CD14-positive monocyte (primary cell): Measurements from ENCODE around the gene DTNB. TPM values are rescaled to one million over a fixed set of nuclear protein-coding genes. Genes with fewer than 3 reads are reported as not detected.

Experiments used
- DNase-seq, 3 donors: peaks; one replicate each; pipeline ENCODE4 v3.0.0-alpha.2; 2011 to 2022
- H2AFZ ChIP-seq: 2 replicates; pipeline ENCODE4 v1.6.0; 2012; ENCODE audit warnings: mild to moderate bottlenecking, low read depth, low read length, inconsistent platforms; ENCODE audit not compliant: insufficient read depth, poor library complexity, severe bottlenecking
- H3K27ac ChIP-seq, 2 donors: 1 replicate in 1 of 2; 2 replicates in 1 of 2; pipeline ENCODE4 v1.5.1; 2012 to 2013; ENCODE audit warnings: low read length in 2 of 2, control low read depth in 1 of 2, inconsistent platforms in 1 of 2, low read depth in 1 of 2, mild to moderate bottlenecking in 1 of 2
- H3K27me3 ChIP-seq, 2 donors: one replicate each; pipeline versions ENCODE4 v1.6.0 to v1.6.1; 2011 to 2013; ENCODE audit warnings: low read length in 2 of 2; ENCODE audit not compliant: control insufficient read depth in 2 of 2, insufficient read depth in 2 of 2
- H3K36me3 ChIP-seq, 2 donors: replicated peaks in 1 of 2; 1 replicate in 1 of 2; 2 replicates in 1 of 2; pipeline versions ENCODE4 v1.5.1 to v1.6.1; 2012 to 2013; ENCODE audit warnings: low read length in 2 of 2, control low read depth in 1 of 2, inconsistent platforms in 1 of 2, mild to moderate bottlenecking in 1 of 2; ENCODE audit not compliant: insufficient read depth in 2 of 2, control insufficient read depth in 1 of 2
- H3K4me1 ChIP-seq, 2 donors: 1 replicate in 1 of 2; 2 replicates in 1 of 2; pipeline versions ENCODE4 v1.5.1 to v1.6.1; 2012 to 2013; ENCODE audit warnings: low read length in 2 of 2, control low read depth in 1 of 2, inconsistent platforms in 1 of 2, mild to moderate bottlenecking in 1 of 2, moderate library complexity in 1 of 2; ENCODE audit not compliant: insufficient read depth in 2 of 2, control insufficient read depth in 1 of 2
- H3K4me2 ChIP-seq: replicated peaks from 2 replicates; pipeline ENCODE3; 2012; ENCODE audit warnings: low read length, moderate library complexity, mild to moderate bottlenecking; ENCODE audit not compliant: poor library complexity, severe bottlenecking; ENCODE audit errors: extremely low read depth
- H3K4me3 ChIP-seq, 3 experiments: fragments of 200-600 bp in 1 of 3; sonication (generic) in 1 of 3; replicated peaks in 1 of 3; 1 replicate in 2 of 3; 2 replicates in 1 of 3; pipeline ENCODE4 v1.5.1; 2011 to 2013; ENCODE audit warnings: low read length in 3 of 3, mild to moderate bottlenecking in 3 of 3, control low read depth in 2 of 3, low read depth in 2 of 3, inconsistent platforms in 1 of 3, moderate library complexity in 1 of 3
- H3K79me2 ChIP-seq: 2 replicates; pipeline ENCODE4 v1.6.0; 2012; ENCODE audit warnings: mild to moderate bottlenecking, control low read depth, inconsistent platforms, low read length, moderate library complexity; ENCODE audit not compliant: insufficient read depth
- H3K9ac ChIP-seq: 2 replicates; pipeline ENCODE4 v1.6.0; 2017; ENCODE audit warnings: low read length, mild to moderate bottlenecking; ENCODE audit not compliant: insufficient read depth, poor library complexity, severe bottlenecking
- H3K9me3 ChIP-seq, 2 donors: replicated peaks in 1 of 2; 1 replicate in 1 of 2; 2 replicates in 1 of 2; pipeline versions ENCODE4 v1.5.1 to v1.6.1; 2012 to 2013; ENCODE audit warnings: low read length in 2 of 2, control low read depth in 1 of 2; ENCODE audit not compliant: control insufficient read depth in 1 of 2, insufficient read depth in 1 of 2
- H4K20me1 ChIP-seq: 2 replicates; pipeline ENCODE4 v1.6.0; 2012; ENCODE audit warnings: mild to moderate bottlenecking, low read length, control low read depth, moderate library complexity; ENCODE audit not compliant: insufficient read depth
- H3K27ac Mint-ChIP-seq, 7 donors: one replicate each; pipeline ENCODE4 v1.8.0; 2020; ENCODE audit warnings: mild to moderate bottlenecking in 7 of 7, mixed read lengths in 7 of 7, moderate library complexity in 6 of 7, inconsistent platforms in 2 of 7
- H3K27me3 Mint-ChIP-seq, 3 donors: one replicate each; pipeline ENCODE4 v1.8.0; 2021 to 2022; ENCODE audit warnings: low read depth in 3 of 3, mild to moderate bottlenecking in 3 of 3, mixed read lengths in 3 of 3, moderate library complexity in 3 of 3, inconsistent platforms in 1 of 3
- H3K36me3 Mint-ChIP-seq, 2 donors: one replicate each; pipeline ENCODE4 v1.8.0; 2020; ENCODE audit warnings: mixed read lengths in 2 of 2, inconsistent platforms in 1 of 2, mild to moderate bottlenecking in 1 of 2
- H3K4me1 Mint-ChIP-seq: one replicate; pipeline ENCODE4 v1.8.0; 2020; ENCODE audit warnings: mild to moderate bottlenecking, mixed read lengths
- H3K4me3 Mint-ChIP-seq, 2 donors: one replicate each; pipeline ENCODE4 v1.8.0; 2020; ENCODE audit warnings: mild to moderate bottlenecking in 2 of 2, mixed read lengths in 2 of 2, moderate library complexity in 1 of 2
- H3K9me3 Mint-ChIP-seq, 7 donors: one replicate each; pipeline ENCODE4 v1.8.0; 2020 to 2022; ENCODE audit warnings: mixed read lengths in 7 of 7, mild to moderate bottlenecking in 6 of 7, moderate library complexity in 6 of 7, inconsistent platforms in 2 of 7
- CTCF ChIP-seq: fragments of 200-600 bp; IDR thresholded peaks from one replicate; pipeline ENCODE4 v1.8.0; 2022; ENCODE audit warnings: antibody characterized with exemption, mild to moderate bottlenecking
- whole genome bisulfite sequencing: methylation state at CpG from one replicate; pipeline ENCODE4 v1.1.5; 2013; ENCODE audit warnings: missing lambda C conversion rate; ENCODE audit not compliant: insufficient coverage; 5-methylcytosine and 5-hydroxymethylcytosine counted together
- intact Hi-C, 2 donors: fragments of 100-400 bp; cut with micrococcal nuclease; formaldehyde crosslinking; loops; one replicate each; pipeline versions ENCODE4 v1.15.0 to v1.15.1; 2023
- polyA plus RNA-seq, 3 donors: library from polyadenylated mRNA; depleted of rRNA in 1 of 3; unstranded in 2 of 3; stranded (reverse) in 1 of 3; fragments of 300-500 nt in 2 of 3; fragments of >200 nt in 1 of 3; fragmentation: Illumina TruSeq in 2 of 3; gene quantifications; 1 replicate in 2 of 3; 2 replicates in 1 of 3; pipeline ENCODE4 v1.2.3, GENCODE V29; 2012 to 2021

DTNB gene
- polyA plus RNA-seq, 3 donors = 3.0 to 4.2 (median 3.3) TPM

GRCh38 chr2:25402477-25402876 lies 270.9 kb downstream of the DTNB start:
- Mint-ChIP-seq H3K4me3 (no peak overlapping the region), H3K9me3 (no peaks in the 10 kb centered on the region), H3K4me1 (peaks cover 3% of the 10 kb centered on the region), H3K27ac (peak overlapping the region in 1 of 7 donors; percentile 1), H3K36me3 (no peaks in the 10 kb centered on the region), H3K27me3 (peaks cover 0 to 4% (median 1%) of the 10 kb centered on the region in 3 donors)
- Histone ChIP-seq H3K4me1 (no peaks in the 10 kb centered on the region), H3K9ac (no peak overlapping the region), H4K20me1 (no peaks in the 10 kb centered on the region), H3K36me3 (no peaks in the 10 kb centered on the region), H3K4me3 (no peak overlapping the region), H3K9me3 (no peaks in the 10 kb centered on the region), H3K27ac (no peak overlapping the region), H3K4me2 (no peak overlapping the region), H2AFZ (no peak overlapping the region), H3K79me2 (no peaks in the 10 kb centered on the region), H3K27me3 (no peaks in the 10 kb centered on the region)
- WGBS = 0% methylated on average over 1 of the region's 3 CpGs
- intact Hi-C loops = no loop called here
- DNase-seq = no peak
- no peak for TF ChIP-seq CTCF

GRCh38 chr2:25401307-25402026 lies 271.9 kb downstream of the DTNB start:
- TF ChIP-seq CTCF = no peak
- Histone ChIP-seq H3K9me3 (no peaks in the 10 kb centered on the region), H3K4me2 (no peak overlapping the region), H3K36me3 (no peaks in the 10 kb centered on the region), H3K4me1 (no peaks in the 10 kb centered on the region), H3K27me3 (no peaks in the 10 kb centered on the region), H4K20me1 (no peaks in the 10 kb centered on the region), H2AFZ (no peak overlapping the region), H3K79me2 (no peaks in the 10 kb centered on the region), H3K9ac (no peak overlapping the region), H3K27ac (no peak overlapping the region), H3K4me3 (no peak overlapping the region)
- Mint-ChIP-seq H3K4me1 (peaks cover 3% of the 10 kb centered on the region), H3K27me3 (peaks cover 0 to 4% (median 1%) of the 10 kb centered on the region in 3 donors), H3K9me3 (no peaks in the 10 kb centered on the region), H3K36me3 (no peaks in the 10 kb centered on the region), H3K27ac (no peak overlapping the region), H3K4me3 (no peak overlapping the region)
- DNase-seq = no peak
- intact Hi-C loops = no loop called here
- WGBS = 89% methylated on average over 3 of the region's 8 CpGs
